SU-DHL-6 (cell line): ENCODE results near the gene FCMR.
A peak's percentile ranks its signal among the peaks of the same experiment; 100 is the strongest.

Experiments used
- H2AFZ ChIP-seq: fragments of 200-600 bp; sonication (generic); 2 replicates; pipeline ENCODE4 v1.6.1; 2014; ENCODE audit warnings: low read depth, mild to moderate bottlenecking, moderate library complexity, mixed read lengths, antibody characterized with exemption, low read length; ENCODE audit not compliant: severe bottlenecking
- H3F3A ChIP-seq: fragments of 200-600 bp; shearing (Covaris generic); 2 replicates; pipeline ENCODE4 v1.6.0; 2016; ENCODE audit warnings: antibody characterized with exemption, mild to moderate bottlenecking; ENCODE audit not compliant: insufficient read depth
- H3K27ac ChIP-seq: fragments of 200-600 bp; sonication (generic); 2 replicates; pipeline ENCODE4 v1.5.1; 2016; ENCODE audit warnings: low read depth, mild to moderate bottlenecking, low read length, moderate library complexity, mixed read lengths
- H3K27me3 ChIP-seq: fragments of 200-600 bp; sonication (generic), shearing (Covaris generic); 2 replicates; pipeline ENCODE4 v1.6.0; 2014; ENCODE audit warnings: mild to moderate bottlenecking, low read length
- H3K36me3 ChIP-seq: fragments of 200-600 bp; sonication (generic); 2 replicates; pipeline ENCODE4 v1.6.1; 2014; ENCODE audit warnings: mild to moderate bottlenecking, low read length, mixed read lengths
- H3K4me2 ChIP-seq: fragments of 300-600, 200-600 bp; shearing (Covaris generic), sonication (generic); 2 replicates; pipeline ENCODE4 v1.6.0; 2014; ENCODE audit warnings: low read length, low read depth, mild to moderate bottlenecking; ENCODE audit not compliant: poor library complexity, severe bottlenecking
- H3K4me3 ChIP-seq: fragments of 200-600 bp; sonication (generic); 2 replicates; pipeline ENCODE4 v1.5.1; 2014; ENCODE audit warnings: antibody characterized with exemption, low read length, mild to moderate bottlenecking, mixed read lengths; ENCODE audit not compliant: insufficient read depth, poor library complexity, severe bottlenecking
- H3K79me2 ChIP-seq: fragments of 200-600 bp; sonication (generic); 2 replicates; pipeline ENCODE4 v1.6.1; 2014; ENCODE audit warnings: mild to moderate bottlenecking, low read length, moderate library complexity; ENCODE audit not compliant: insufficient read depth
- H3K9ac ChIP-seq: fragments of 200-600 bp; sonication (generic); 2 replicates; pipeline ENCODE4 v1.7.0; 2014; ENCODE audit warnings: mild to moderate bottlenecking, low read length
- H3K9me2 ChIP-seq: fragments of 200-600 bp; sonication (generic); replicated peaks from 2 replicates; pipeline ENCODE4 v1.6.1; 2014; ENCODE audit warnings: low read length; ENCODE audit not compliant: insufficient read depth
- H3K9me3 ChIP-seq: fragments of 200-600 bp; sonication (generic); 2 replicates; pipeline ENCODE4 v1.6.1; 2014; ENCODE audit warnings: low read length, mixed read lengths; ENCODE audit not compliant: insufficient read depth
- H4K20me1 ChIP-seq: fragments of 200-600 bp; sonication (generic); 2 replicates; pipeline ENCODE4 v1.6.1; 2014; ENCODE audit warnings: low read depth, mild to moderate bottlenecking, antibody characterized with exemption, low read length, moderate library complexity, mixed read lengths
- CTCF ChIP-seq: fragments of 200-600 bp; sonication (generic); IDR thresholded peaks from one replicate; pipeline ENCODE4 v1.5.1; 2017; ENCODE audit warnings: antibody characterized with exemption, mild to moderate bottlenecking, low read length, moderate library complexity; ENCODE audit not compliant: insufficient read depth, poor library complexity, severe bottlenecking
- EZH2phosphoT487 ChIP-seq: fragments of 200-600 bp; sonication (generic), shearing (Covaris generic); conservative IDR thresholded peaks from 2 replicates; pipeline ENCODE4 v1.6.1; 2018; ENCODE audit warnings: mild to moderate bottlenecking, antibody characterized with exemption, low read length, moderate library complexity, mixed read lengths

Gene FCMR

GRCh38 chr1:206866062-206866461, 55.7 kb downstream of the FCMR start:
- H3K27me3 ChIP-seq, result no peaks in the 10 kb centered on the region
- H3K9me2 ChIP-seq, result no peaks in the 10 kb centered on the region
- no peaks in the 10 kb centered on the region for H4K20me1 ChIP-seq
- no peaks in the 10 kb centered on the region for H3K36me3 ChIP-seq
- no peaks in the 10 kb centered on the region for H3K79me2 ChIP-seq
- H3K4me2 ChIP-seq, result no peak overlapping the region
- no peaks in the 10 kb centered on the region for H3F3A ChIP-seq
- no peak overlapping the region for H3K27ac ChIP-seq
- H3K9ac ChIP-seq, result no peak overlapping the region
- H2AFZ ChIP-seq, result no peak overlapping the region
- TF ChIP-seq EZH2phosphoT487, result no peak
- TF ChIP-seq CTCF, result no peak
- H3K4me3 ChIP-seq, result no peak overlapping the region
- H3K9me3 ChIP-seq, result no peaks in the 10 kb centered on the region

- Histone ChIP-seq H2AFZ (no peak within 1 kb of the TSS), H3K27ac (no peak within 1 kb of the TSS), H3K9ac (no peak within 1 kb of the TSS), H3K27me3 (no peaks in the 10 kb centered on the region), H3F3A (no peaks in the 10 kb centered on the region), H3K4me2 (no peak within 1 kb of the TSS), H3K4me3 (no peak within 1 kb of the TSS), H3K9me3 (no peaks in the 10 kb centered on the region), H4K20me1 (no peaks in the 10 kb centered on the region), H3K9me2 (no peaks in the 10 kb centered on the region), H3K36me3 (no peaks in the 10 kb centered on the region), H3K79me2 (no peaks in the 10 kb centered on the region)
- TF ChIP-seq CTCF (peak; percentile 68), EZH2phosphoT487 (no peak)
Measured at GRCh38 chr1:206864939-206865671, 56.6 kb downstream of the FCMR start, which contains the start of gene IL20. Gene IL20 (plus strand): TSS chr1:206865623. CDS start chr1:206865853, 230 bp downstream.

- Histone ChIP-seq H3K4me2 (no peak overlapping the region), H3K27ac (no peak overlapping the region), H3K9me3 (no peaks in the 10 kb centered on the region), H3F3A (no peaks in the 10 kb centered on the region), H2AFZ (no peak overlapping the region), H3K36me3 (no peaks in the 10 kb centered on the region), H4K20me1 (no peaks in the 10 kb centered on the region), H3K79me2 (no peaks in the 10 kb centered on the region), H3K9ac (no peak overlapping the region), H3K27me3 (no peaks in the 10 kb centered on the region), H3K4me3 (no peak overlapping the region), H3K9me2 (no peaks in the 10 kb centered on the region)
- TF ChIP-seq CTCF, result no peak
- TF ChIP-seq EZH2phosphoT487, result no peak
Measured at GRCh38 chr1:206863266-206863665, 58.5 kb downstream of the FCMR start.
